ENCODE data around the gene RDH5. TPM values are rescaled to one million over a fixed set of nuclear protein-coding genes. Genes with fewer than 3 reads are reported as not detected.

The RDH5 gene
- total RNA-seq, 2 donors from 2014 or later, result 5.7 to 12.6 TPM

DNA sequence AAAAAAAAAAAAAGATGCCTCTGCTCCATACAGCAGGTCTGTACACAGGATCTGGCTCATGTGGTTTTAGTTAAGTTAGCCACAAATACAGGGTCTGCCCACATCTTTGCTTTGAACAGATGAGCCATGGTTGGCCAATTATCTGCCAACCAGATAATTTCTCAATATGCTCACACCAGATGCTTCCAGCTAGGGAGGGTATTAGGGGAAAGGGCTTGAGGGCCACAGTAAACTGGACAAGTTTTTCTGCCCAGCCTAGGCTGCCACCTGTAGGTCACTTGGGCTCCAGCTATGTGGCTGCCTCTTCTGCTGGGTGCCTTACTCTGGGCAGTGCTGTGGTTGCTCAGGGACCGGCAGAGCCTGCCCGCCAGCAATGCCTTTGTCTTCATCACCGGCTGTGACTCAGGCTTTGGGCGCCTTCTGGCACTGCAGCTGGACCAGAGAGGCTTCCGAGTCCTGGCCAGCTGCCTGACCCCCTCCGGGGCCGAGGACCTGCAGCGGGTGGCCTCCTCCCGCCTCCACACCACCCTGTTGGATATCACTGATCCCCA, 776 bp downstream of the RDH5 start:
- TF ChIP-seq POLR2AphosphoS5 (IDR thresholded peaks at IDR 0.05) (peak; percentile 34), POLR2A (IDR thresholded peaks at IDR 0.05) (no peak)
- TF ChIP-seq, protein P1, sequence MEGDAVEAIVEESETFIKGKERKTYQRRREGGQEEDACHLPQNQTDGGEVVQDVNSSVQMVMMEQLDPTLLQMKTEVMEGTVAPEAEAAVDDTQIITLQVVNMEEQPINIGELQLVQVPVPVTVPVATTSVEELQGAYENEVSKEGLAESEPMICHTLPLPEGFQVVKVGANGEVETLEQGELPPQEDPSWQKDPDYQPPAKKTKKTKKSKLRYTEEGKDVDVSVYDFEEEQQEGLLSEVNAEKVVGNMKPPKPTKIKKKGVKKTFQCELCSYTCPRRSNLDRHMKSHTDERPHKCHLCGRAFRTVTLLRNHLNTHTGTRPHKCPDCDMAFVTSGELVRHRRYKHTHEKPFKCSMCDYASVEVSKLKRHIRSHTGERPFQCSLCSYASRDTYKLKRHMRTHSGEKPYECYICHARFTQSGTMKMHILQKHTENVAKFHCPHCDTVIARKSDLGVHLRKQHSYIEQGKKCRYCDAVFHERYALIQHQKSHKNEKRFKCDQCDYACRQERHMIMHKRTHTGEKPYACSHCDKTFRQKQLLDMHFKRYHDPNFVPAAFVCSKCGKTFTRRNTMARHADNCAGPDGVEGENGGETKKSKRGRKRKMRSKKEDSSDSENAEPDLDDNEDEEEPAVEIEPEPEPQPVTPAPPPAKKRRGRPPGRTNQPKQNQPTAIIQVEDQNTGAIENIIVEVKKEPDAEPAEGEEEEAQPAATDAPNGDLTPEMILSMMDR (IDR thresholded peaks at IDR 0.05), result peak in 3 of 4 experiments; percentile 49 to 70 (median 61)
- peak; percentile 59 for DNase-seq (ENCODE audit: low spot score)
- H3K27ac ChIP-seq, result peak overlapping the region; percentile 37 to 44
- H3K4me3 ChIP-seq, result no peak overlapping the region
- no peaks in the 10 kb centered on the region for H3K27me3 ChIP-seq (replicated peaks; ENCODE audit: insufficient read depth)
- WGBS, result 14% methylated on average over 7 of the region's 9 CpGs
- no peaks in the 10 kb centered on the region for H3K36me3 ChIP-seq
- no peaks in the 10 kb centered on the region for H3K9me3 ChIP-seq
- peaks cover 7% of the 10 kb centered on the region for H3K4me1 ChIP-seq (replicated peaks)
- intact Hi-C loops (cut with DNase I), result loop anchor here (1.0 kb wide), 1 partner anchor 41 kb away; no protein-coding TSS in a partner anchor

DNA sequence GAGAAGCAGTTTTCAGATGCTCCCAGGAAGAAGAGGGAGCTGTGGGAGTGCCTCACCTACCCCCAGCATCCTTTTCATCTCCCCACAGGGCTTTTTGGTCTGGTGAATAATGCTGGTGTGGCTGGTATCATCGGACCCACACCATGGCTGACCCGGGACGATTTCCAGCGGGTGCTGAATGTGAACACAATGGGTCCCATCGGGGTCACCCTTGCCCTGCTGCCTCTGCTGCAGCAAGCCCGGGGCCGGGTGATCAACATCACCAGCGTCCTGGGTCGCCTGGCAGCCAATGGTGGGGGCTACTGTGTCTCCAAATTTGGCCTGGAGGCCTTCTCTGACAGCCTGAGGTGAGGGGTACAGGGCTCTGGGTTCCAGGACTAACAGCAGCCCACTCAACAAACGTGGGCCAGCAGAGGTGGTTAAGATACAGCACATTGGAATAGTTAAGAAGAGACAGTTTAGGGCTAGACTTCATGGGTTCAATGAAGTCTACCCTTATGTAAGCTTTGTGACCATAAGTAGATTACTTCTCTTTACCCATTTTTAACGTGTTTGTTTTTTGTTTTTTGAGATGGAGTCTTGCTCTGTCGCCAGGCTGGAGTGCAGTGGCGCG, 1.5 kb downstream of the RDH5 start:
- H3K27me3 ChIP-seq (replicated peaks; ENCODE audit: insufficient read depth), result no peaks in the 10 kb centered on the region
- no peaks in the 10 kb centered on the region for H3K36me3 ChIP-seq
- H3K4me1 ChIP-seq (replicated peaks), result peaks cover 9% of the 10 kb centered on the region
- WGBS, result 68% methylated on average over 14 of the region's 14 CpGs
- peak overlapping the region; percentile 37 to 44 for H3K27ac ChIP-seq
- intact Hi-C loops (cut with DNase I), result loop anchor here (1.0 kb wide), 1 partner anchor 41 kb away; no protein-coding TSS in a partner anchor
- TF ChIP-seq POLR2A (IDR thresholded peaks at IDR 0.05) (no peak), POLR2AphosphoS5 (IDR thresholded peaks at IDR 0.05) (no peak)
- TF ChIP-seq, protein P1 (IDR thresholded peaks at IDR 0.05), result no peak
- no peak overlapping the region for H3K4me3 ChIP-seq
- H3K9me3 ChIP-seq, result no peaks in the 10 kb centered on the region
- no peak for DNase-seq (ENCODE audit: low spot score)

DNA sequence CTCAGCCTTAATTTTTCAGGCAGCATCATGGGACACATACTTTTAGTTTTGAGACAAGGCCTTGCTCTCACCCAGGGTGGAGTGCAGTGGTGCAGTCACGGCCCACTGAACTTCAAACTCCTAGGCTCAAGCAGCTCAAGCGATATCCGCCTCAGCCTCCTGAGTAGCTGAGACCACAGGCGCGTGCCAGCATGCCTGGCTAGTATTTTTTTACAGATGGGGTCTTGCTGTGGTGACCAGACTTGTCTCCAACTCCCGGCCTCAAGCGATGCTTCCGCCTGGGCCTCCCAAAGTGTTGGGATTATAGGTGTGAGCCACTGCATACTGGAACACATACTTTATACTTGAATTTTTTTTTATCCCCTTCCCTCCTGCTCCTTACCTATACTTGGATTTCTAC, 2.8 kb downstream of the RDH5 start:
- no peak overlapping the region for H3K4me3 ChIP-seq
- H3K36me3 ChIP-seq, result no peaks in the 10 kb centered on the region
- H3K4me1 ChIP-seq (replicated peaks), result peaks cover 9% of the 10 kb centered on the region
- no peak for DNase-seq (ENCODE audit: low spot score)
- no peaks in the 10 kb centered on the region for H3K27me3 ChIP-seq (replicated peaks; ENCODE audit: insufficient read depth)
- 71% methylated on average over 8 of the region's 8 CpGs for WGBS
- H3K27ac ChIP-seq, result no peak overlapping the region
- intact Hi-C loops (cut with DNase I), result no loop called here
- H3K9me3 ChIP-seq, result no peaks in the 10 kb centered on the region
- TF ChIP-seq POLR2AphosphoS5 (IDR thresholded peaks at IDR 0.05), result no peak
- no peak for TF ChIP-seq POLR2A (IDR thresholded peaks at IDR 0.05)
- TF ChIP-seq, protein P1 (IDR thresholded peaks at IDR 0.05), result no peak

- intact Hi-C loops (cut with DNase I), result no loop called here
- no peak for TF ChIP-seq POLR2A (IDR thresholded peaks at IDR 0.05)
- Histone ChIP-seq H3K9me3 (no peaks in the 10 kb centered on the region), H3K27ac (no peak overlapping the region), H3K4me3 (no peak overlapping the region), H3K4me1 (replicated peaks) (peaks cover 9% of the 10 kb centered on the region), H3K36me3 (no peaks in the 10 kb centered on the region), H3K27me3 (replicated peaks; ENCODE audit: insufficient read depth) (no peaks in the 10 kb centered on the region)
- WGBS, result 43% methylated on average over 10 of the region's 10 CpGs
- DNase-seq (ENCODE audit: low spot score), result no peak
Measured at GRCh38 chr12:55723516-55724225, 3.5 kb downstream of the RDH5 start.

DNA sequence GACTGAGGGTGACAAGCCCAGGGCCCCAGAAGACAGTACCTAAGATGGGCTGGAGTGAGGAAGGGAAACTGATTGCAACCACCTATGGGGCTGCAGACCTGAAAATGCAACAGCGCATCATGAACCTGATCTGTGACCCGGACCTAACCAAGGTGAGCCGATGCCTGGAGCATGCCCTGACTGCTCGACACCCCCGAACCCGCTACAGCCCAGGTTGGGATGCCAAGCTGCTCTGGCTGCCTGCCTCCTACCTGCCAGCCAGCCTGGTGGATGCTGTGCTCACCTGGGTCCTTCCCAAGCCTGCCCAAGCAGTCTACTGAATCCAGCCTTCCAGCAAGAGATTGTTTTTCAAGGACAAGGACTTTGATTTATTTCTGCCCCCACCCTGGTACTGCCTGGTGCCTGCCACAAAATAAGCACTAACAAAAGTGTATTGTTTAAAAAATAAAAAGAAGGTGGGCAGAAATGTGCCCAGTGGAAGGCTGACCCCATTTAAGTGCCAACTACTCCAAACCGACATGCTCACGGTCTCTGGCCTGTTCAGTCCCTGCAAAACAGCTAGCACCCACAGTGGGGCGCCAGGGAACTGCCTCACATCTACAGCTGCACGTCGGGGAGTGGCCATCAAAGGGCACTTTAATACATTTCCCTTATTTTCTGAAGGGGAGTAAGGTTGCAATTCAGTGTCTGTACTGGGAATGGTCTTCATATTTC, 4.2 kb downstream of the RDH5 start:
- 46% methylated on average over 11 of the region's 11 CpGs for WGBS
- H3K27me3 ChIP-seq (replicated peaks; ENCODE audit: insufficient read depth), result no peaks in the 10 kb centered on the region
- intact Hi-C loops (cut with DNase I), result no loop called here
- no peak overlapping the region for H3K4me3 ChIP-seq
- H3K9me3 ChIP-seq, result no peaks in the 10 kb centered on the region
- H3K4me1 ChIP-seq (replicated peaks), result peaks cover 9% of the 10 kb centered on the region
- peak; percentile 51 for DNase-seq (ENCODE audit: low spot score)
- no peak overlapping the region for H3K27ac ChIP-seq
- no peaks in the 10 kb centered on the region for H3K36me3 ChIP-seq
- TF ChIP-seq, protein P1 (IDR thresholded peaks at IDR 0.05), result peak in 2 of 4 experiments; percentile 50 to 61
- TF ChIP-seq POLR2AphosphoS5 (IDR thresholded peaks at IDR 0.05), result peak; percentile 7
- TF ChIP-seq POLR2A (IDR thresholded peaks at IDR 0.05), result no peak
